Tibial artery (tissue), 4 donors: ENCODE measurements around the gene USF2.

ENCODE experiments used
- DNase-seq, 2 donors: peaks; one replicate each; pipeline ENCODE4 v3.0.0-alpha.2; 2019
- H3K27ac ChIP-seq, 2 donors: fragments of 200-600 bp; sonication (generic) in 1 of 2; 1 replicate in 1 of 2; 2 replicates in 1 of 2; pipeline ENCODE4 v1.5.1; 2018 to 2019; ENCODE audit warnings: mild to moderate bottlenecking in 1 of 2
- H3K27me3 ChIP-seq, 2 donors: fragments of 200-600 bp; sonication (generic) in 1 of 2; one replicate each; pipeline versions ENCODE4 v1.5.1 to v1.6.0; 2016 to 2019
- H3K36me3 ChIP-seq, 3 donors: fragments of 200-600 bp; sonication (generic) in 2 of 3; one replicate each; pipeline ENCODE4 v1.5.1; 2016 to 2019; ENCODE audit warnings: mild to moderate bottlenecking in 2 of 3
- H3K4me1 ChIP-seq, 4 donors: fragments of 200-600 bp; sonication (generic) in 2 of 4; 1 replicate in 3 of 4; 2 replicates in 1 of 4; pipeline ENCODE4 v1.5.1; 2016 to 2019
- H3K4me3 ChIP-seq, 2 donors: fragments of 200-600 bp; sonication (generic) in 1 of 2; 1 replicate in 1 of 2; 2 replicates in 1 of 2; pipeline ENCODE4 v1.5.1; 2018 to 2019; ENCODE audit warnings: mild to moderate bottlenecking in 2 of 2
- H3K9me3 ChIP-seq, 3 donors: fragments of 200-600 bp; sonication (generic) in 1 of 3; one replicate each; pipeline ENCODE4 v1.5.1; 2016 to 2019
- CTCF ChIP-seq, 2 experiments: fragments of 200-600 bp in 1 of 2; fragments of 450-650 bp in 1 of 2; IDR thresholded peaks; one replicate each; pipeline ENCODE4 v1.5.1; 2017 to 2019; ENCODE audit warnings: antibody characterized with exemption in 2 of 2, mild to moderate bottlenecking in 1 of 2, moderate library complexity in 1 of 2
- intact Hi-C: fragments of 100-400 bp; cut with DNase I; formaldehyde crosslinking; loops from one replicate; pipeline ENCODE4 v1.15.0; 2023; ENCODE audit warnings: low total_unique reads

Gene USF2

GRCh38 chr19:35254341-35255297 is 14.1 kb upstream of the USF2 start:
- Histone ChIP-seq H3K4me1 (peaks cover 0 to under 1% (median 0%) of the 10 kb centered on the region in 4 donors), H3K9me3 (no peaks in the 10 kb centered on the region), H3K4me3 (no peak overlapping the region), H3K36me3 (peaks cover 0 to 7% (median 0%) of the 10 kb centered on the region in 3 donors), H3K27me3 (peaks cover 0 to 49% of the 10 kb centered on the region in 2 donors), H3K27ac (no peak overlapping the region)
- DNase-seq = no peak
- intact Hi-C loops = no loop called here
- no peak for TF ChIP-seq CTCF (IDR thresholded peaks at IDR 0.05)

GRCh38 chr19:35256566-35256965 is 12.2 kb upstream of the USF2 start:
- Histone ChIP-seq H3K27ac (no peak overlapping the region), H3K4me3 (no peak overlapping the region), H3K27me3 (peaks cover 0 to 39% of the 10 kb centered on the region in 2 donors), H3K36me3 (peaks cover 0 to 7% (median 0%) of the 10 kb centered on the region in 3 donors), H3K4me1 (no peaks in the 10 kb centered on the region), H3K9me3 (no peaks in the 10 kb centered on the region)
- no peak for TF ChIP-seq CTCF (IDR thresholded peaks at IDR 0.05)
- no peak for DNase-seq
- intact Hi-C loops = no loop called here

- H3K4me3 ChIP-seq = no peak overlapping the region
- peaks cover 0 to 1% (median 0%) of the 10 kb centered on the region in 4 donors for H3K4me1 ChIP-seq
- H3K27ac ChIP-seq = no peak overlapping the region
- no peaks in the 10 kb centered on the region for H3K9me3 ChIP-seq
- intact Hi-C loops = no loop called here
- H3K27me3 ChIP-seq = peaks cover 0 to 39% of the 10 kb centered on the region in 2 donors
- peaks cover 0 to 7% (median 0%) of the 10 kb centered on the region in 3 donors for H3K36me3 ChIP-seq
- TF ChIP-seq CTCF (IDR thresholded peaks at IDR 0.05) = no peak
- peak in 1 of 2 donors; percentile 49 for DNase-seq
Observed at GRCh38 chr19:35257113-35257461, 11.7 kb upstream of the USF2 start.

GRCh38 chr19:35260694-35261304 is 8.0 kb upstream of the USF2 start:
- Histone ChIP-seq H3K27me3 (peaks cover 0 to 24% of the 10 kb centered on the region in 2 donors), H3K9me3 (no peaks in the 10 kb centered on the region), H3K4me3 (no peak overlapping the region), H3K4me1 (peaks cover 0 to 19% (median 0%) of the 10 kb centered on the region in 4 donors), H3K27ac (no peak overlapping the region), H3K36me3 (peaks cover 0 to 7% (median 0%) of the 10 kb centered on the region in 3 donors)
- TF ChIP-seq CTCF (IDR thresholded peaks at IDR 0.05) = no peak
- intact Hi-C loops = no loop called here
- peak in 1 of 2 donors; percentile 58 for DNase-seq

GRCh38 chr19:35261356-35262100 is 7.2 kb upstream of the USF2 start:
- intact Hi-C loops = no loop called here
- H3K36me3 ChIP-seq = peaks cover 0 to 7% (median 0%) of the 10 kb centered on the region in 3 donors
- H3K9me3 ChIP-seq = no peaks in the 10 kb centered on the region
- no peak overlapping the region for H3K4me3 ChIP-seq
- DNase-seq = peak in 1 of 2 donors; percentile 62
- TF ChIP-seq CTCF (IDR thresholded peaks at IDR 0.05) = no peak
- no peak overlapping the region for H3K27ac ChIP-seq
- H3K27me3 ChIP-seq = peaks cover 0 to 23% of the 10 kb centered on the region in 2 donors
- peaks cover 0 to 26% (median 5%) of the 10 kb centered on the region in 4 donors for H3K4me1 ChIP-seq
